Measurements from ENCODE around the gene TBL1X.
A peak's percentile ranks its signal among the peaks of the same experiment; 100 is the strongest.
"Not testable (repeated sequence)": the region's sequence is repeated elsewhere in the genome, so short reads cannot be mapped to it uniquely, and the experiment has no call there.

The TBL1X gene

DNA sequence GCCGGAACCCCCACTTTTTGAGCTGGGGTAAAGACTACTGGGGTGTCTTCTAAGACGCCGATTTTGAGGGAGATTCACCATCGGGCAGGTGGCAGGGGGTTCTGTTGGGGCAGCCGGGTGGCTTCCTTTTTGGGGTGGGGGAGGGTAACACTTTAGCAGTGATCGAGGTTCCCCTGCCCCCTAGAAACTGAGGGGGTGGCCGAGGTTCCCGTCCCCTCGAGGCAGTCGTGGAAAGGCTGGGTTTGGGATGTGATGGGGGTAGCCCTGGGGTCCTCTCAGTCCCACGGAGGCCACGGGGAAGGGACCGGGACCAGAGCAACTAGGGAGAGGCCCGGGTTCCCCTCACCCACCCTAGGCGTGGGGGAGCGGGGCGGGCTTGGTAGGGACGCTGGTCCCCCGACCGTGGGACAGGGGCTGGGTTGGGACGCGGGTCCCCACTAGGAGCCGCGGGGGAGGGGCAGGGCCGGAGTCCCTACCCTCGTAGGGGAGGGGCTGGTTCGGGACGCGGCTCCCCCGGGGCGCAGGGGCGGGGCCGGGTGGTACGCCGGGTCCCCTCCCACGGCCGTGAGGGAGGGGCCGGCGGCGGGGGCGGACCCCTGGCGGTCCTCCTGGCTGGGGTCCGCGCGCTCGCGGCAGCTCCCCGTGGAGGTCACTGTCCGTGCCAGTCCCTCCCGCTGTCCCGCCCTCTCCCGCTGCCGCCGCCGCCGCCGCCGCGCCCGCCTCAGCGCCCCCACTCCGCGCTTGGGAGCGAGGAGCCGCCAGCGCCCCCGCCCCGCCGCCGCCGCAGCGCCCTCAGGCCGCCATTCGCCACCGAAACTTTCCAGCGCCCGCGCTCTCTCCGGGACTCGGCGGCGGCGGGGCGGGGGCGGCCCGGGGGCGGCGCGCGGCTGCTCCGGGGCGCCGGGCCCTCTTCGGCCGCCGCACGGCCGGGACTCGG lies at the start of gene TBL1X:
Gene TBL1X (plus strand): TSS at position 624 of the 937 bp plus-strand sequence. CDS start 188,529 bp downstream, outside the sequence.
- peak; percentile 69 for DNase-seq (ENCODE audit: low spot score)

GRCh38 chrX:9416562-9417348 lies 48.1 kb upstream of the TBL1X start:
- no peak for DNase-seq (ENCODE audit: low spot score)

DNA sequence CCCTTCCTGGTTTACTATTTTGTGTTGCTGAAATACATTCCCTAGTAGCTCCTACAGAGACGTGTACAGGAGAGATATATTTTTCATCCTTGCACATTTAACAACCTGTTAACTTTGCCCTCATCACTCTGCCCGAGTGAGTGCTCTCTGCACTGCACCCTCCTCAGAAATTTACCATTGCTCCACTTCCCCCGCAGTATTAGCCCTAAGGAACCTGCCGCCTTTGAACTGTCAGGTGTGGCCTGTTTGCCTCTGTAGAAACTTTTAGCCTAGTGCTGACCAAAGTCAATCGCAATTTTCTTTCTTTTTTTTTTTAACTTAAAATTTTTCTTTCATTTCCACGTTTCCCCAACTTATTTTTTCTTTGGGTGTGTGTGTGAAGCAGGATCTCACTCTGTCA lies 46.6 kb upstream of the TBL1X start:
- no peak for DNase-seq (ENCODE audit: low spot score)

DNA sequence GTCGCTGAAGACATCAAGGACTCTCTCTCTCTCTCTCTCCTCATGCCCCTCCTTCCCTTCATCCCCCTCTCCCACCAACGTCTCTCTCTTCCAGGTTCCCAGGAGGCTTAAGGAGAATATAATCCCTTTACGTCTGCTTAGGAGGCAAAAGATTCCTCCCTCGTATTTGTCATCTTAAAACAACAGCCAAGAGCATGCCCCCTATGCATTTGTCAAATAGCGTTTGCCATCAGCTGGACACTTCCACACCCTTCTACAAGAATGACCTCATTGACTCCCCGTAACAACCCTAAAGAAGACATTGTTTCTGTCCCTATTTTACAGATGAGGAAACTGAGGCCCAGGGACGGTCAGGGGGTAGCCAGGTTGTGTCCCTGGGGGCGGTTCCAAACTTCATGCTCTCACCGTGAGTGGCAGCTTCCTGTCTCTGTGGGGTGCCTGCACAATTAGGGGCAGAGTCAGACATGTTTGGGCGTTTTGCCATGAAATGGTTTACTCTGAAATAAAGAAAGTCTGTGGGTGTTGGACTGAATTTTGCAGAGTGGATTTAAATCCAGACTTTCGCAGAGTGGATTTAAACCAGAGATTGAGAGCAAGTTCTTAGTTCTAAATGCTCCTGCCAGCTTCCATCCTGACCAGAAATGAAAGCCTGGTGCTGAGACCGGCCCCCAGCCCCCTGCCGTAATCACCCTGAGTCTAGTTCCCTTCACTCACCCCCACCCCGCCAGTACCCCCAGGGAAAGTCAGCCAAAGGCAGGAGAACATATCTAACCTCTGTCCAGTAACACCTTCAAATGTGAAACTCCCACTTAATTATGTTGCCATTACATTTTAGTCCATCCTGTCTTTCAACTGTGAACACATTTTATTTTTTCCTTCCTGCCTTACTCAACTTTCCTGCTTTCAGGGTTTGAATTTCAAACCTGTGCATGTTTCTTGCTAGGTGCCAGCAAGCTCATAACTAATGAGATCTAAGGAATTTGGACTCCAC lies 44.3 kb upstream of the TBL1X start:
- DNase-seq (ENCODE audit: low spot score) = no peak

GRCh38 chrX:9429767-9430166 lies 35.1 kb upstream of the TBL1X start:
- DNase-seq (ENCODE audit: low spot score) = no peak

GRCh38 chrX:9430346-9430921 lies 34.4 kb upstream of the TBL1X start:
- DNase-seq (ENCODE audit: low spot score) = no peak

DNA sequence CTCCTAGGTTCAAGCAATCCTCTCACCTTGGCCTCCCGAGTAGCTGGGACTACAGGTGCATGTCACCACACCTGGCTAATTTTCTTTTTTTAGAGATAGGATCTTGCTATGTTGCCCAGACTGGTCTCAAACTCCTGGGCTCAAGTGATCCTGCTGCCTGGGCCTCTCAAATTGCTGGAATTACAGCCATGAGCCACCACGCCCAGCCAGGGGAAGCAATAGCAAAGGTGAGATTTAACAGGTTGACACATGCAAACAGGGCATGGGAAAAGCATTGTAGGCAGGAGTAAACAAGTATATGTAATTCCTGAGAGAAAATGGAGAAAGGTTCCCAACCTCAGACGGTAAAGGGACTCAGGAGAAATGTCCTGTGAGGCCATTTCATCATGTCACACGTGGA lies 33.6 kb upstream of the TBL1X start:
- DNase-seq (ENCODE audit: low spot score) = no peak

DNA sequence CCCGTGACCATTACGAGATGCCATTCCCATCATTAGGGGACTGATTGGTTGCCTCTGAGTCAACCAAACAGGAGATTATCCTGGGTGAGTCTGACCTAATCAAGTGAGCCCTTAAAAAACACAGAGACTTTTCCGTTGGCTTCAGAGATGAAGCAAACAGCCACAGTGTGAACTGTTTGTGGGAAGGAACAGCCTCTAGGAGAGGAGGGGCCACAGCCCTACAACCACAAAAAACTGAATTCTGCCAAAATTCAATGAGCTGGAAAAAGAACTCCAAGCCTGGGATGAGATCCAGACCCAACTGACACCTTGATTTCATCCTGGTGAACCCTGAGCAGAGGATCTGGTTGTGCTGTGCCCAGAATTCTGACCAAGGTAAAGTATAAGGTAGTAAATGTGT lies 31.3 kb upstream of the TBL1X start:
- no peak for DNase-seq (ENCODE audit: low spot score)

DNA sequence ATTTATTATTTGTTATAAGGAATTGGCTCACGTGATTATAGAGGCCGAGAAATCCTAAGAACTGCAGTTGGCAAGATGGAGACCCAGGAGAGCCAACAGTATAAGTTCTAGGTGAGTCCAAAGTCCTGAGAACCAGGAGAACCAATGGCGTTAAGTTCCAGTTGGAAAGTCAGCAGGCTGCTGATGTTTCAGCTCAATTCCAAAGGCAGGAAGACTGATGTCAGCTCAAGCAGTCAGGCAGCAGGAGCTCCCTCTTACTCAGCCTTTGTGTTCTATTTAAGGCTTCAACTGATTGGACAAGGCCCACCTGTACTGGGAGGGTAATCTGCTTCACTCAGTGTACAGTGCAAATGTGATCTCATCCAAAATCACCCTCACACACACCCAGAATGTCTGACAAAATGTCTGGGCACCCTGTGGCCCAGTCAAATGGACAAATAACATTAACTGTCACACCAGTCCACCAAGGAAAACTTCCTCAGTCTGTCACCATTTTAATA lies 30.8 kb upstream of the TBL1X start:
- no peak for DNase-seq (ENCODE audit: low spot score)

- not testable (repeated sequence) for DNase-seq (ENCODE audit: low spot score)
Observed at GRCh38 chrX:9435086-9435485, 29.8 kb upstream of the TBL1X start.

DNA sequence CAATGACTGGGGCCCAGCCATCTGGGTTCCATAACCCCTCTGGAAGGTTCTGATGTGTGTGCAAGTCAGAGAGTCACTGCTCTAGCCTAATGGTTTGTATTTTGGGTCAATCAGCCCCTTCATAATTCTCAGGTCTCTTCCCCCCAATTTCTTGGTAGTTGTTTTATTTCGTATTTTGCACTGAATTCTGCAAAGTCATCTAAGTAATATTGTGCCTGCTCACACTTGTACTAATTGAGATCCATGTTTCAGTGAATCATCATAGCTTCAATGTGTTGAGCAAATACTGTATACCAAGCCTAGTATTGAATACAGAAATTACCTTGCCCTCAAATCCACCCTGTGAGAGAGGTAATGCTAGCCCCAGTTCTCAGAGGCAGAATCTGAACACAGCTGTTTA lies 28.0 kb upstream of the TBL1X start:
- DNase-seq (ENCODE audit: low spot score) = no peak

DNA sequence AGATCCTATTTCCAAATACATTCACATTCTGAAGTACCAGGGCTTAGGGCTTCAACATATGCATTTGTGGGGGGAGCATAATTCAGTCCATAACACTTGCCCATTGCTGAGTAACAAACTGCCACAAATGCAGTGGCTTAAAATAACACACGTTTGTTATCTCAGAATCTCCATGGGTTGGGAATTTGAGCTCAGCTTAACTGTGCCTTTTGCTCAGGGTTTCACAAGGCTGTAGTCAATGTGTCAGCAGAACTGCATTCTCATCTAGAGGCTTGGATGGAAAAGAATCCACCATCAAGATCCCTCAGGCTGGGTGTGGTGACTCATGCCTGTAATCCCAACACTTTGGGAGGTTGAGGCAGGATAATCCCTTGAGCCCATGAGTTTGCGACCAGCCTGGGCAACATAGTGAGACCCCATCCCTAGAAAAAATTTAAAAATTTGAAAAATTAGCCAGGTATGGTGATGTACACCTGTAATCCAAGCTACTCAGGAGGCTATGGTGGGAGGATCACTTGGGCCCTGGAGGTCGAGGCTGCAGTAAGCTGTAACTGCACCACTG lies 25.8 kb upstream of the TBL1X start:
- no peak for DNase-seq (ENCODE audit: low spot score)

GRCh38 chrX:9440116-9440844 lies 24.6 kb upstream of the TBL1X start:
- no peak for DNase-seq (ENCODE audit: low spot score)

DNA sequence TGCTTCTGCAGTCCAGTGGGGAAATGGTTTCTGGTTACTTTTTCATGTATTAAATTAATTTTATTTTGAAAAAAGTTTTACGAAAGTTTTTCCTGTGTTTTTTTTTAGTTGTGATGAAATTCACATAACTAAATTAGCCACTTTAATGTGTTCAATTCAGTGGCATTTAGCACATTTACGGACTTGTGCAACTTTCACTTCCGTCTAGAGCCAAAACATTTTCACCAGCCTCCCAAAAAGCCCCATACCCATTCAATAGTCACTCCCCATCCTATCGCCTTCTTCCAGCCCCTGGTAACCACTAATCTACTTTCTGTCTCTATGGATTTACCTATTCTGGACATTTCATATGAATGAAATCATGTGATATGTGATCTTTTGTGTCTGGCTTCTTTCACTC lies 22.8 kb upstream of the TBL1X start:
- DNase-seq (ENCODE audit: low spot score) = no peak

DNA sequence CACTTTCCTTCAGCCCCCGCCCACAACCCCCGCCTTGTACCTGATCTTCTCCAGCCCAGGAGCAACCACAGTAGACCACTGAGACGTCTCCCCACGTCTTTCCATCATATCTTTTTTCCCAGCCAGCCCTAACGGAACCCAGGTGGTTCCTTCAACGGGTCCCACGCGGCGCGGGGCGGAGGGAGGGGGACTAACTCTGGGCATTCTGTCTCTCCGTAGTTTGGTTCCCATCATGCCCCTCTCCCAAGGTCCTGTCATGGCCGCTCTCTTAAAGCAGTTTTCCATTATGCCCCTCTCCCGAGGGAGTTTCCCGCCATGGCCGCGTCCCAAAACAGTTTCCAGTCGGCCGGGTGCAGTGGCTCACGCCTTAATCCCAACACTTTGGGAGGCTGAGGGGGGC lies 21.5 kb upstream of the TBL1X start:
- DNase-seq (ENCODE audit: low spot score) = no peak

GRCh38 chrX:9447906-9448305 lies 17.0 kb upstream of the TBL1X start:
- DNase-seq (ENCODE audit: low spot score) = no peak

- DNase-seq (ENCODE audit: low spot score) = no peak
Observed at GRCh38 chrX:9456250-9457074, 8.4 kb upstream of the TBL1X start.

DNA sequence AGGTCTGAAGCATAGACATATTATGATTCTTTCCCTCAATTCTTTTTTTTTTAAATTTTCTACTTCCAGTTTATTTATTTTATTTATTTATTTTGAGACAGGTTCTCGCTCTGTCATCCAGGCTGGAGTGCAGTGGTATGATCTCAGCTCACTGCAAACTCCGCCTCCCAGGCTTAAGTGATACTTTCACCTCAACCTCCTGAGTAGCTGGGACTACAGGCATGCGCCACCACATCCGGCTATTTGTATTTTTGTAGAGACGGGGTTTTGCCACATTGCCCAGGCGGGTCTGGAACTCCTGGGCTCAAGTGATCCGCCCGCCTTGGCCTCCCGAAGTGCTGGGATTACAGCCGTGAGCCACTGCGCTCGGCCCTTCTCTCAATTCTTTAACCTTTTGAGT lies 6.8 kb upstream of the TBL1X start:
- DNase-seq (ENCODE audit: low spot score) = not testable (repeated sequence)

DNA sequence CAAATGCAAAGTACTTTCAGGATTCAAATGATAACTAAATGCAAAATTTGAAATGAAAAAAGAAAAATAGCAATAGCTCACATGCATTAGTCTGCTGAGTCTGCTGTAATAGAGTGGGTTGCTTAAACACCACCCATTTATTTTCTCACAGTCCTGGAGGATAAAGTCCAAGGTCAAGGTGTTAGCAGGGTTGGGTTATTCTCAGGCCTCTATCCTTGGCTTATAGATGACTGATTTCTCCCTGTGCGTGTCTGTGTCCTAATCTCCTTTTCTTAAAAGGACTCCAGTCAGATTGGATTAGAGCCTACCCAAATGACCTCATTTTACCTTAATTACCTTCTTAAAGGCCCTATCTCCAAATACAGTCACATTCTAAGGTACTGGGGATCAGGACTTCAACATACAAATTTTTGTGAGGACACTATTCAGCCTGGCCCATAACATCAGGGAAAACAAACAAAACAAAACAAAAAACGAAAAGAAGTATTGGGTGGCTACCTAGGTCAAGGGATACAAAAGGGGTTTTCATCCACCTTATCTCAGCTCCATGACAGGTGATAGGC lies 6.3 kb upstream of the TBL1X start:
- DNase-seq (ENCODE audit: low spot score) = no peak
